ENCODE results near the gene SMARCB1.

SMARCB1 gene

GRCh38 chr22:23782252-23782651 is 4.5 kb upstream of the SMARCB1 start:
- no peak overlapping the region for H2BK12ac ChIP-seq (ENCODE audit: low read length)
- H3K27ac ChIP-seq (replicated peaks; ENCODE audit: low read length): no peak overlapping the region

DNA sequence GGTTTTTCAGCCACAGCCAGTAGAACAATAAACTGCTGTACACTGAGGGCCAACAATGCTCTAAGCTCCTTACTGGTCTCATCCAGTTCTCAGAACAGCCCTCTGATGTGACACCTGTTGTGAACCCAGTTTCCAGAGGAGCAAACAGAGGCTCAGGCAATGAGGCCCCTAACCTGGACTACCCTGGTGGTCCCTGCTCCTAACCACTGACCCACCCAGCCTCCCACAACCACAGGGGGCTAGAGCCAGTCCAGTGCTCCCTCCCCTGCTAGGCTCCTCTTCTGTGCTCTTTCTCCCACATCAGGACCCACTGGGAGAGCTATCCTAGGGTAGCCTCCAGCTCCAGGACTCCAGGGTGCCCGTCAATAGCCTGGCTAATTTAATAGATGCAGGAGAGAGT is 4.1 kb upstream of the SMARCB1 start:
- Histone ChIP-seq H2BK12ac (ENCODE audit: low read length) (no peak overlapping the region), H3K14ac (ENCODE audit: low read length) (no peak overlapping the region), H4K91ac (ENCODE audit: low read depth, low read length, poor library complexity) (no peak overlapping the region), H3K23ac (ENCODE audit: low read depth, low read length, poor library complexity) (no peak overlapping the region), H3K18ac (ENCODE audit: low read length) (no peak overlapping the region), H3K4me1 (ENCODE audit: control insufficient read depth in 2 of 2, insufficient read depth in 1 of 2, low read depth in 1 of 2, low read length in 2 of 2) (peaks cover 4 to 7% of the 10 kb centered on the region in 2 donors), H3K27me3 (ENCODE audit: control insufficient read depth in 3 of 3, insufficient read depth in 3 of 3, low read depth in 1 of 3, low read length in 3 of 3) (no peaks in the 10 kb centered on the region), H3K4ac (ENCODE audit: low read length) (no peak overlapping the region), H3K9ac (ENCODE audit: low read depth, low read length, poor library complexity) (no peak overlapping the region), H3K27ac (replicated peaks; ENCODE audit: low read length) (no peak overlapping the region), H3K4me2 (ENCODE audit: insufficient read depth, low read length, poor library complexity, severe bottlenecking) (no peak overlapping the region), H2BK15ac (ENCODE audit: low read length) (no peak overlapping the region), H3K79me1 (ENCODE audit: low read depth, low read length) (peaks cover 5% of the 10 kb centered on the region), H3K36me3 (replicated peaks in 1 of 2; ENCODE audit: control insufficient read depth in 2 of 2, insufficient read depth in 2 of 2, low read length in 2 of 2) (no peaks in the 10 kb centered on the region), H2BK120ac (ENCODE audit: low read depth, low read length) (no peak overlapping the region), H2AFZ (ENCODE audit: low read length) (no peak overlapping the region), H3K9me3 (replicated peaks in 1 of 2; ENCODE audit: control insufficient read depth in 2 of 2, insufficient read depth in 1 of 2, low read depth in 1 of 2, low read length in 2 of 2) (no peaks in the 10 kb centered on the region), H2BK5ac (ENCODE audit: low read length) (no peak overlapping the region), H2AK5ac (ENCODE audit: low read depth, low read length) (peak overlapping the region; percentile 68), H4K8ac (ENCODE audit: low read depth, low read length) (no peak overlapping the region), H3K4me3 (ENCODE audit: low read length in 2 of 2) (no peak overlapping the region)
- DNase-seq (ENCODE audit: low spot score): no peak
- no CpG with 5 or more reads among the region's 1 CpG for WGBS, 2 donors (ENCODE audit: extremely low coverage in 2 of 2, insufficient read length in 2 of 2, insufficient replicate concordance in 1 of 2)

More at GRCh38 chr22:23782252-23782651, 4.5 kb upstream of the SMARCB1 start:
- Histone ChIP-seq H3K9ac (ENCODE audit: low read depth, low read length, poor library complexity) (peak overlapping the region; percentile 55), H2AK5ac (ENCODE audit: low read depth, low read length) (no peak overlapping the region), H2BK5ac (ENCODE audit: low read length) (peak overlapping the region; percentile 82), H2AFZ (ENCODE audit: low read length) (no peak overlapping the region), H3K27me3 (ENCODE audit: control insufficient read depth in 3 of 3, insufficient read depth in 3 of 3, low read depth in 1 of 3, low read length in 3 of 3) (no peaks in the 10 kb centered on the region), H3K4me1 (ENCODE audit: control insufficient read depth in 2 of 2, insufficient read depth in 1 of 2, low read depth in 1 of 2, low read length in 2 of 2) (peaks cover 3 to 4% of the 10 kb centered on the region in 2 donors), H3K4ac (ENCODE audit: low read length) (no peak overlapping the region), H3K14ac (ENCODE audit: low read length) (peak overlapping the region; percentile 44), H3K23ac (ENCODE audit: low read depth, low read length, poor library complexity) (peak overlapping the region; percentile 57), H2BK120ac (ENCODE audit: low read depth, low read length) (no peak overlapping the region), H4K8ac (ENCODE audit: low read depth, low read length) (no peak overlapping the region), H3K4me2 (ENCODE audit: insufficient read depth, low read length, poor library complexity, severe bottlenecking) (no peak overlapping the region), H3K9me3 (replicated peaks in 1 of 2; ENCODE audit: control insufficient read depth in 2 of 2, insufficient read depth in 1 of 2, low read depth in 1 of 2, low read length in 2 of 2) (no peaks in the 10 kb centered on the region), H3K79me1 (ENCODE audit: low read depth, low read length) (peaks cover 1% of the 10 kb centered on the region), H3K18ac (ENCODE audit: low read length) (peak overlapping the region; percentile 51), H2BK15ac (ENCODE audit: low read length) (no peak overlapping the region), H4K91ac (ENCODE audit: low read depth, low read length, poor library complexity) (no peak overlapping the region), H3K4me3 (ENCODE audit: low read length in 2 of 2) (no peak overlapping the region), H3K36me3 (replicated peaks in 1 of 2; ENCODE audit: control insufficient read depth in 2 of 2, insufficient read depth in 2 of 2, low read length in 2 of 2) (no peaks in the 10 kb centered on the region)
- DNase-seq (ENCODE audit: low spot score): no peak
- no CpG with 5 or more reads among the region's 16 CpGs for WGBS, 2 donors (ENCODE audit: extremely low coverage in 2 of 2, insufficient read length in 2 of 2, insufficient replicate concordance in 1 of 2)

DNA sequence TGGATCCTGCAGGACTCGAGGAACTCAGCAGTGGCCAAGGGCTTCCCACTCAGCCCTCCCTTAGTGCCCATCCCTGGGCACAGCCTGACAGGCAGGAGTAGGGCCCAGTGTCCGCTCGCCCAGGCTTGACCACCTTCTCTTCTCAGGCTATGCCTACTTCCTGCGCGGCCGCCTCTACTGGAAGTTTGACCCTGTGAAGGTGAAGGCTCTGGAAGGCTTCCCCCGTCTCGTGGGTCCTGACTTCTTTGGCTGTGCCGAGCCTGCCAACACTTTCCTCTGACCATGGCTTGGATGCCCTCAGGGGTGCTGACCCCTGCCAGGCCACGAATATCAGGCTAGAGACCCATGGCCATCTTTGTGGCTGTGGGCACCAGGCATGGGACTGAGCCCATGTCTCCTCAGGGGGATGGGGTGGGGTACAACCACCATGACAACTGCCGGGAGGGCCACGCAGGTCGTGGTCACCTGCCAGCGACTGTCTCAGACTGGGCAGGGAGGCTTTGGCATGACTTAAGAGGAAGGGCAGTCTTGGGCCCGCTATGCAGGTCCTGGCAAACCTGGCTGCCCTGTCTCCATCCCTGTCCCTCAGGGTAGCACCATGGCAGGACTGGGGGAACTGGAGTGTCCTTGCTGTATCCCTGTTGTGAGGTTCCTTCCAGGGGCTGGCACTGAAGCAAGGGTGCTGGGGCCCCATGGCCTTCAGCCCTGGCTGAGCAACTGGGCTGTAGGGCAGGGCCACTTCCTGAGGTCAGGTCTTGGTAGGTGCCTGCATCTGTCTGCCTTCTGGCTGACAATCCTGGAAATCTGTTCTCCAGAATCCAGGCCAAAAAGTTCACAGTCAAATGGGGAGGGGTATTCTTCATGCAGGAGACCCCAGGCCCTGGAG is 3.3 kb upstream of the SMARCB1 start:
- peaks cover 6% of the 10 kb centered on the region for H3K79me1 ChIP-seq (ENCODE audit: low read depth, low read length)
- no peak for DNase-seq (ENCODE audit: low spot score)
- no peak overlapping the region for H2BK5ac ChIP-seq (ENCODE audit: low read length)
- H4K8ac ChIP-seq (ENCODE audit: low read depth, low read length): no peak overlapping the region
- H3K27ac ChIP-seq (replicated peaks; ENCODE audit: low read length): no peak overlapping the region
- no CpG with 5 or more reads among the region's 15 CpGs for WGBS, 2 donors (ENCODE audit: extremely low coverage in 2 of 2, insufficient read length in 2 of 2, insufficient replicate concordance in 1 of 2)
- no peaks in the 10 kb centered on the region for H3K9me3 ChIP-seq (replicated peaks in 1 of 2; ENCODE audit: control insufficient read depth in 2 of 2, insufficient read depth in 1 of 2, low read depth in 1 of 2, low read length in 2 of 2)
- peak overlapping the region; percentile 63 for H2AK5ac ChIP-seq (ENCODE audit: low read depth, low read length)
- peak overlapping the region; percentile 84 for H3K4ac ChIP-seq (ENCODE audit: low read length)
- H3K4me1 ChIP-seq (ENCODE audit: control insufficient read depth in 2 of 2, insufficient read depth in 1 of 2, low read depth in 1 of 2, low read length in 2 of 2): peaks cover 5 to 11% of the 10 kb centered on the region in 2 donors
- peak overlapping the region; percentile 41 for H2BK12ac ChIP-seq (ENCODE audit: low read length)
- H2AFZ ChIP-seq (ENCODE audit: low read length): no peak overlapping the region
- peak overlapping the region; percentile 78 for H2BK15ac ChIP-seq (ENCODE audit: low read length)
- no peak overlapping the region for H3K4me3 ChIP-seq (ENCODE audit: low read length in 2 of 2)
- H4K91ac ChIP-seq (ENCODE audit: low read depth, low read length, poor library complexity): no peak overlapping the region
- H3K36me3 ChIP-seq (replicated peaks in 1 of 2; ENCODE audit: control insufficient read depth in 2 of 2, insufficient read depth in 2 of 2, low read length in 2 of 2): peaks cover 0 to 5% of the 10 kb centered on the region in 2 donors
- no peak overlapping the region for H3K23ac ChIP-seq (ENCODE audit: low read depth, low read length, poor library complexity)
- no peaks in the 10 kb centered on the region for H3K27me3 ChIP-seq (ENCODE audit: control insufficient read depth in 3 of 3, insufficient read depth in 3 of 3, low read depth in 1 of 3, low read length in 3 of 3)
- no peak overlapping the region for H2BK120ac ChIP-seq (ENCODE audit: low read depth, low read length)
- H3K9ac ChIP-seq (ENCODE audit: low read depth, low read length, poor library complexity): peak overlapping the region; percentile 60
- H3K18ac ChIP-seq (ENCODE audit: low read length): peak overlapping the region; percentile 38
- no peak overlapping the region for H3K4me2 ChIP-seq (ENCODE audit: insufficient read depth, low read length, poor library complexity, severe bottlenecking)
- no peak overlapping the region for H3K14ac ChIP-seq (ENCODE audit: low read length)

GRCh38 chr22:23784215-23784732 is 2.5 kb upstream of the SMARCB1 start:
- Histone ChIP-seq H4K8ac (ENCODE audit: low read depth, low read length) (no peak overlapping the region), H3K4me1 (ENCODE audit: control insufficient read depth in 2 of 2, insufficient read depth in 1 of 2, low read depth in 1 of 2, low read length in 2 of 2) (peaks cover 6 to 11% of the 10 kb centered on the region in 2 donors), H3K4me3 (ENCODE audit: low read length in 2 of 2) (no peak overlapping the region), H3K18ac (ENCODE audit: low read length) (no peak overlapping the region), H3K27me3 (ENCODE audit: control insufficient read depth in 3 of 3, insufficient read depth in 3 of 3, low read depth in 1 of 3, low read length in 3 of 3) (no peaks in the 10 kb centered on the region), H2BK12ac (ENCODE audit: low read length) (no peak overlapping the region), H3K79me1 (ENCODE audit: low read depth, low read length) (peaks cover 6% of the 10 kb centered on the region), H3K23ac (ENCODE audit: low read depth, low read length, poor library complexity) (no peak overlapping the region), H3K36me3 (replicated peaks in 1 of 2; ENCODE audit: control insufficient read depth in 2 of 2, insufficient read depth in 2 of 2, low read length in 2 of 2) (peaks cover 0 to 13% of the 10 kb centered on the region in 2 donors), H4K91ac (ENCODE audit: low read depth, low read length, poor library complexity) (no peak overlapping the region), H3K9me3 (replicated peaks in 1 of 2; ENCODE audit: control insufficient read depth in 2 of 2, insufficient read depth in 1 of 2, low read depth in 1 of 2, low read length in 2 of 2) (no peaks in the 10 kb centered on the region), H3K14ac (ENCODE audit: low read length) (no peak overlapping the region), H3K4me2 (ENCODE audit: insufficient read depth, low read length, poor library complexity, severe bottlenecking) (no peak overlapping the region), H2AFZ (ENCODE audit: low read length) (no peak overlapping the region), H3K4ac (ENCODE audit: low read length) (no peak overlapping the region), H2AK5ac (ENCODE audit: low read depth, low read length) (no peak overlapping the region), H2BK5ac (ENCODE audit: low read length) (no peak overlapping the region), H2BK120ac (ENCODE audit: low read depth, low read length) (no peak overlapping the region), H3K9ac (ENCODE audit: low read depth, low read length, poor library complexity) (no peak overlapping the region), H2BK15ac (ENCODE audit: low read length) (peak overlapping the region; percentile 78), H3K27ac (replicated peaks; ENCODE audit: low read length) (no peak overlapping the region)
- no peak for DNase-seq (ENCODE audit: low spot score)
- no CpG with 5 or more reads among the region's 8 CpGs for WGBS, 2 donors (ENCODE audit: extremely low coverage in 2 of 2, insufficient read length in 2 of 2, insufficient replicate concordance in 1 of 2)
